ENCODE data around the gene TGM5. TPM values are rescaled to one million over a fixed set of nuclear protein-coding genes. Genes with fewer than 3 reads are reported as not detected.

Gene TGM5
- total and polyA plus RNA-seq, 11 donors = 1.2 TPM; not detected in 10

DNA sequence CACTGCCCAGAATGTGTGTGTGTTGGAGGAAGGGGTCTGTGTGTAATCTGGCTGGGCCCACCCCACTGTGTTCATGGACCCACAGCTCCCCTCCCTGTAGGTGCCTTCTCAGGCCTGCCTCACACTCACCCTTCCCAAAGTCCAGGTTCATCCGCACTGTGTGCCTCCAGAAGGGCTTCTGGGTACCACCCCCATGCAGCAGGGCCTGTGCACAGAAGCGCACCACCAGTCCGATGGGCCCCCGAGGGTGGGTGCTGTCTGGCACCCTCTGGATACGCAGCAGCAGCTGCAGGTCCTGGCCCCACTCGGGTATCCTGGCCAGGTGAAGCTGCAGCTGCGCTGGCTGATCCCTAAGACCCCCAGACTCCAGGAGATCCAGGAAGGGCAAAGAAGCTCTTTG, 12.8 kb upstream of the TGM5 start:
- TF ChIP-seq, protein P1, sequence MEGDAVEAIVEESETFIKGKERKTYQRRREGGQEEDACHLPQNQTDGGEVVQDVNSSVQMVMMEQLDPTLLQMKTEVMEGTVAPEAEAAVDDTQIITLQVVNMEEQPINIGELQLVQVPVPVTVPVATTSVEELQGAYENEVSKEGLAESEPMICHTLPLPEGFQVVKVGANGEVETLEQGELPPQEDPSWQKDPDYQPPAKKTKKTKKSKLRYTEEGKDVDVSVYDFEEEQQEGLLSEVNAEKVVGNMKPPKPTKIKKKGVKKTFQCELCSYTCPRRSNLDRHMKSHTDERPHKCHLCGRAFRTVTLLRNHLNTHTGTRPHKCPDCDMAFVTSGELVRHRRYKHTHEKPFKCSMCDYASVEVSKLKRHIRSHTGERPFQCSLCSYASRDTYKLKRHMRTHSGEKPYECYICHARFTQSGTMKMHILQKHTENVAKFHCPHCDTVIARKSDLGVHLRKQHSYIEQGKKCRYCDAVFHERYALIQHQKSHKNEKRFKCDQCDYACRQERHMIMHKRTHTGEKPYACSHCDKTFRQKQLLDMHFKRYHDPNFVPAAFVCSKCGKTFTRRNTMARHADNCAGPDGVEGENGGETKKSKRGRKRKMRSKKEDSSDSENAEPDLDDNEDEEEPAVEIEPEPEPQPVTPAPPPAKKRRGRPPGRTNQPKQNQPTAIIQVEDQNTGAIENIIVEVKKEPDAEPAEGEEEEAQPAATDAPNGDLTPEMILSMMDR (IDR thresholded peaks at IDR 0.05) = no peak
- H3K36me3 ChIP-seq = no peaks in the 10 kb centered on the region
- peaks cover 0 to 4% (median 0%) of the 10 kb centered on the region in 9 donors for H3K27me3 ChIP-seq
- ATAC-seq = no peak
- intact Hi-C loops (cut with DNase I) = no loop called here
- no peak overlapping the region for H3K27ac ChIP-seq
- H3K4me3 ChIP-seq = no peak overlapping the region
- H3K4me1 ChIP-seq = no peaks in the 10 kb centered on the region
- 86 to 89% (median 88%) methylated on average over 5 to 7 of the region's 7 CpGs for WGBS, 4 donors
- DNase-seq = no peak
- H3K9me3 ChIP-seq = no peaks in the 10 kb centered on the region

DNA sequence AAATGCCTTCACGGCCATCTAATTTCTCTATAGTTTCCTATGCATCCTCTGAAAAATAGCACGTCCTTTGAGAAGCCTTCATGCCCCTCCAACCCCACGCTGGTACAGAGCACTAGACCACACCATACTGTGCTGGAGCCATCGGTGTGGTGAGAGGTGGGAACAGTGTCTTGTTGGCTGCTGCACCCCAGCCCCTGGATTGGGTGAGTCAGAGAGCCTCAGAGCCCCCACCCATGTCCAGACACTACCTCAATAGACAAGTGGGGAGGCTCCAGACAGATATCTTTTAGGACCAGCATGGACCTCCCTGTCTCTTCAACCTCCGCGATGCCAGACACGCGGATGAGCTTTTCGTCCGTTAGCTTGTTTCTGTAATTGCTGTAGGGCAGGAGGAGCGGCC, 12.1 kb upstream of the TGM5 start:
- TF ChIP-seq, protein P1 (IDR thresholded peaks at IDR 0.05) = no peak
- no peak for TF ChIP-seq POLR2A (IDR thresholded peaks at IDR 0.05)
- 80 to 91% (median 85%) methylated on average over 11 of the region's 11 CpGs for WGBS, 4 donors
- intact Hi-C loops (cut with DNase I) = no loop called here
- H3K36me3 ChIP-seq = no peaks in the 10 kb centered on the region
- H3K4me3 ChIP-seq = no peak overlapping the region
- no peaks in the 10 kb centered on the region for H3K9me3 ChIP-seq
- DNase-seq = no peak
- no peak for ATAC-seq
- peaks cover 0 to 1% (median 0%) of the 10 kb centered on the region in 12 donors for H3K4me1 ChIP-seq
- no peak overlapping the region for H3K27ac ChIP-seq
- peaks cover 0 to 9% (median 0%) of the 10 kb centered on the region in 9 donors for H3K27me3 ChIP-seq

DNA sequence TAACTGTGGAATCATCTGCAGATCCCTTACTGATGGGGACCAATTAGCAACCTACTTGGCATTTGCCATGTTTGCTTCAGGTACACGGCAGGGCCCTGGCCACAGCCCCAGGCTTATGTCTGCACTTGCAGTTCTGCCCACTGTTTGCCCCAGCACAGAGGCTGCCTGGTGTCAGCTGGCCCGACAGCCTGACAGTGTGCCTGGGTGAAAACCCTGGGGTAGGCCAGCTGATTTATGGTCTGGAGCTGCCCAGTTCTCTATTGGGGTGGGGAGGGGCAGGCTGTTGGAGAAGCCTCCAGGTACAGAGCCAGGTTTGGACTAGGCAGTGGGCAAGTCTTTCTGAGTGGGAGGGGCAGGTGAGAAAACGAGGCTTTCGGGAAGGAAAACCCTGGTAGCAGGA, 11.2 kb upstream of the TGM5 start:
- WGBS, 4 donors = 64 to 72% (median 69%) methylated on average over 4 of the region's 4 CpGs
- Histone ChIP-seq H3K27me3 (peaks cover 0 to 9% (median 0%) of the 10 kb centered on the region in 9 donors), H3K4me3 (no peak overlapping the region), H3K36me3 (no peaks in the 10 kb centered on the region), H3K27ac (no peak overlapping the region), H3K9me3 (no peaks in the 10 kb centered on the region), H3K4me1 (peaks cover 0 to 6% (median 0%) of the 10 kb centered on the region in 12 donors)
- DNase-seq (no peak), ATAC-seq (no peak)
- intact Hi-C loops (cut with DNase I) = no loop called here
- no peak for TF ChIP-seq POLR2A (IDR thresholded peaks at IDR 0.05)
- TF ChIP-seq, protein P1 (IDR thresholded peaks at IDR 0.05) = no peak

DNA sequence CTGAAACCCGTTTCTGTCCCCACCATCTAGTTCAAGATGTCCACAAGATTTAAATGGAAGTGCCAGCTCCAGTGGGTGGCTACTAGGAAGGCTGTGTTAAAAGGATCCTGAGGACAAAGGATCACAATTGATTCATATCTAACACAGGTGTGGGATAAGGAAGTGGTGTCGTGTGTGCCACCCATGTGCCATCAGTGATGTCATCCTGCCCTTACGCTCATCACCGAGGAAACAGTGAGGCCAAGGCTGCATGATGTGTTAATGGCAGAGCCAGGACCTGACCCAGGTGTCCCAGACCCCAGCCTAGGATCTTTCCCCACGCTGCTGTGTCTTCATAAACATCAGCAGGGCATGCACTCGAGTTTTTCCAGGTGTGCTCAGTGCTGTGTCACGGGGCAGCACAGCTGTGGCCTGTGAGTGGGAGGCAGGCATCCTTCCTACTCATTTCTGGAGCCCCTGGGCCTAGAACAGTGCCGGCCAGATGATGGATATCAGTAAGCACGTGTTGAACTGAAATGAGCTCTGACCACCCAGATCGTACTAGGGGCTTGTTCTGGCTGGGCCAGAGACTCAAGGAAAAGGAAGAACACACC, 10.6 kb upstream of the TGM5 start:
- Histone ChIP-seq H3K27me3 (peaks cover 0 to 9% (median 0%) of the 10 kb centered on the region in 9 donors), H3K27ac (no peak overlapping the region), H3K4me1 (peaks cover 0 to 6% (median 0%) of the 10 kb centered on the region in 12 donors), H3K9me3 (peaks cover 0 to 4% (median 0%) of the 10 kb centered on the region in 12 donors), H3K4me3 (no peak overlapping the region), H3K36me3 (no peaks in the 10 kb centered on the region)
- DNase-seq (no peak), ATAC-seq (no peak)
- 67 to 76% (median 70%) methylated on average over 10 of the region's 10 CpGs for WGBS, 4 donors
- TF ChIP-seq, protein P1 (IDR thresholded peaks at IDR 0.05) = no peak
- TF ChIP-seq POLR2A (IDR thresholded peaks at IDR 0.05) = no peak
- intact Hi-C loops (cut with DNase I) = no loop called here

All from heart left ventricle (tissue), 16 donors.